Fibroblast of mammary gland (primary cell): ENCODE measurements around the gene MRPS26.
"Not testable (repeated sequence)": the region's sequence is repeated elsewhere in the genome, so short reads cannot be mapped to it uniquely, and the experiment has no call there.

Source experiments
- DNase-seq: peaks from one replicate; pipeline ENCODE4 v3.0.0-alpha.2; 2010; ENCODE audit warnings: low read depth
- H3K4me3 ChIP-seq: 2 replicates; pipeline ENCODE4 v1.5.1; 2011; ENCODE audit warnings: low read depth, mild to moderate bottlenecking, low read length, moderate library complexity; ENCODE audit not compliant: control insufficient read depth
- CTCF ChIP-seq: conservative IDR thresholded peaks from 2 replicates; pipeline ENCODE4 v1.5.1; 2011; ENCODE audit warnings: low read depth, low read length, inconsistent platforms; ENCODE audit not compliant: control insufficient read depth, insufficient read depth

The MRPS26 gene

DNA sequence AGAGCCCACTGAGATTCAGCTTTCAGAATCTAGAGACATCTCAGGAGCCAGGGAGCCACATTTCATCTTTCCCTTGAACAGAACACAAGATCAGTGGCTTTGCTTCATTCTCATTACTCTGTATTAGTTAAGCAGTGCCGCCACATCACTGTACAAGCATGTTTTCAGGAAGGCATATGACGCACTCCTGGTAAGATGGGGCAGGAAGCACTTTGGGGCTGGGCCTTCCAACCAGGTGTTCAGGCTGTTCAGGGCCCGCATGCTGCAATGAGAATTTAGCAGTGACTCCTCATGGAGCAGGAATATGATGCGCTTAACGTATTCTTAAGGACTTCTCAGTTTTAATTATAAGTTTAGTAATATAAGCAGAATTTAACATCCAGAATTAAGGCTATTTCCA is 32.1 kb upstream of the MRPS26 start:
- H3K4me3 ChIP-seq, result no peak overlapping the region
- DNase-seq, result no peak
- no peak for TF ChIP-seq CTCF

DNA sequence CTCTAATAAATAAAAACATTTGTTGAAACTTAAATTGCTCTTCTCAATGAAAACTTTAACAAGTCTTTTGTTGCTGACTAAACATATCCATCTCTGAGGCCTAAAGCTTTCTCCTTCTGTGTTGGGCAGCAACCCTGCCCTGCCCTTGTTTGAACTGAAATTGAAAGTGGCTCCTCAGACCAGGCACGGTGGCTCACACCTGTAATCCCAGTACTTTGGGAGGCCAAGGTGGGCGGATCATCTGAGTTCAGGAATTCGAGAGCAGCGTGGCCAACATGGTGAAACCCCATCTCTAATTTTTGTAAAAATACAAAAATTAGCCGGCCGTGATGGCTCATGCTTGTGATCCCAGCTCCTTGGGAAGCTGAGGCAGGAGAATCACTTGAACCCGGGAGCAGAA is 31.7 kb upstream of the MRPS26 start:
- no peak for TF ChIP-seq CTCF
- H3K4me3 ChIP-seq, result no peak overlapping the region
- DNase-seq, result no peak

GRCh38 chr20:3014662-3015061 is 31.2 kb upstream of the MRPS26 start:
- DNase-seq, result no peak
- no peak for TF ChIP-seq CTCF
- no peak overlapping the region for H3K4me3 ChIP-seq

DNA sequence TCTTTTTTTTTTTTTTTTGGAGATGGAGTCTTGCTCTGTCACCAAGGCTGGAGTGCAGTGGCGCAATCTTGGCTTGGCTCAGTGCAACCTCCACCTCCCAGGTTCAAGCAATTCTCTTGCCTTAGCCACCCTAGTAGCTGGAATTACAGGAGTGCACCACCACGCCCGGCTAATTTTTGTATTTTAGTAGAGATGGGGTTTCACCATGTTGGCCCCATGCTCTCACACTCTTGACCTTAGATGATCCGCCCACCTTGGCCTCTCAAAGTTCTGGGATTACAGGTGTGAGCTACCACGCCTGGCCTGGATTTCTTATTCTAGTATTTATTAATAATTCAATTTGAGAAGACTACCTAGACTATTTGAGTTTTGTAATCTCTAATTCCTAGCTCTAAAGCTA is 30.6 kb upstream of the MRPS26 start:
- not testable (repeated sequence) for DNase-seq, H3K4me3 ChIP-seq

- H3K4me3 ChIP-seq, result no peak overlapping the region
- TF ChIP-seq CTCF, result no peak
- no peak for DNase-seq
Observed at GRCh38 chr20:3021327-3021726, 24.5 kb upstream of the MRPS26 start.

DNA sequence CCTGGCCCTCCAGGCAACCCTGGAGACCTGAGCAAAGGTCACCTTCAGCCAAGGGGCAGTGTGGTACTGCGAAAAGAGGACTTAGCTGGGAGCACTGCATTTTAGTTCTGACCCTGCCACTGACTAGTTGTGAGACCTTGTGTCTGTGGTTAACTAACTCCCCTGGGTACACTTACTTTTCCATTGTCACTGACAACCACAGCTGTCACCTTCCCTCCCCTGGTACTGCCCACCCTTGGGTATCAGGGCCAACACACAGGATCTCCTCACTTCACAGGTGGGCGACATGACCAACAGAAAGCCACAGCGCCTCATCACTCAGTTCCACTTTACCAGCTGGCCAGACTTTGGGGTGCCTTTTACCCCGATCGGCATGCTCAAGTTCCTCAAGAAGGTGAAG is 24.1 kb upstream of the MRPS26 start:
- TF ChIP-seq CTCF, result no peak
- no peak overlapping the region for H3K4me3 ChIP-seq
- no peak for DNase-seq

DNA sequence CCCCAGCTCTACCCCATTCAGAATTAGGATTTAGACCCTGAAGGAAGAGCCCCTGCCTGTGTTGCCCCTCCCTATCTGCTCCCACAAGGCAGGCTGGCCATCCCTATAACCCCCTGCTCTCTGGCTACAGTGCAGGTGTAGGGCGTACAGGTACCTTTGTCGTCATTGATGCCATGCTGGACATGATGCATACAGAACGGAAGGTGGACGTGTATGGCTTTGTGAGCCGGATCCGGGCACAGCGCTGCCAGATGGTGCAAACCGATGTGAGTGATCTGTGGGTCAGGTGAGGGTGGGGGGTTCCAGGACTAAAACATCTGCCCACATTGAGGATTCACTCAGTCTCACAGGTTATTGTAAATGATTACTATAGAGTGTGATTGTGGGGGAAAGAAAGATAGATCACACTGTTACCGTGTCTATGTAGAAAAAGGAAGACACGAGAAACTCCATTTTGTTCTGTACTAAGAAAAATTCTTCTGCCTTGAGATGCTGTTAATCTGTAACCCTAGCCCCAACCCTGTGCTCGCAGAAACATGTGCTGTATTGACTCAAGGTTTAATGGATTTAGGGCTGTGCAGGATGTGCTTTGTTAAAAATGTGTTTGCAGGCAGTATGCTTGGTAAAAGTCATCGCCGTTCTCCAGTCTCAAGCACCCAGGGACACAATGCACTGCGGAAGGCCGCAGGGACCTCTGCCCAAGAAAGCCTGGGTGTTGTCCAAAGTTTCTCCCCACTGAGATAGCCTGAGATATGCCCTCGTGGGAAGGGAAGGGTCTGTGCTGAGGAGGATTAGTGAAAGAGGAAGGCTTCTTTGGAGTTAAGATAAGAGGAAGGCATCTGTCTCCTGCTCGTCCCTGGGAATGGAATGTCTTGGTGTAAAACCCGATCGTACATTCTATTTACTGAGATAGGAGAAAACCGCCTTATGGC is 23.0 kb upstream of the MRPS26 start:
- H3K4me3 ChIP-seq, DNase-seq: not testable (repeated sequence)

- no peak overlapping the region for H3K4me3 ChIP-seq
- no peak for TF ChIP-seq CTCF
- DNase-seq, result no peak
Observed at GRCh38 chr20:3027987-3028386, 17.9 kb upstream of the MRPS26 start.
